Upper lobe of left lung (tissue), 4 donors: Measurements from ENCODE around the gene PPIL1.

Experiments used
- CTCF ChIP-seq, 6 experiments: fragments of 450-650 bp in 4 of 6; fragments of 200-600 bp in 2 of 6; sonication (generic) in 2 of 6; IDR thresholded peaks; one replicate each; pipeline ENCODE4 v1.5.1; 2016 to 2019; ENCODE audit warnings: antibody characterized with exemption in 6 of 6
- POLR2A ChIP-seq, 4 donors: fragments of 450-650 bp; IDR thresholded peaks; one replicate each; pipeline ENCODE4 v1.5.1; 2016 to 2017; ENCODE audit warnings: antibody characterized with exemption in 4 of 4, mild to moderate bottlenecking in 2 of 4

- TF ChIP-seq CTCF (IDR thresholded peaks at IDR 0.05): no peak
- no peak for TF ChIP-seq POLR2A (IDR thresholded peaks at IDR 0.05)
Observed at GRCh38 chr6:36829919-36830544, 44.6 kb downstream of the PPIL1 start.
